HG03469 (cell line): Measurements from ENCODE around the gene GADL1.

Experiments used
- ATAC-seq: cut with Tn5 transposase; IDR thresholded peaks from one replicate; pipeline ENCODE4 v1.9.1; 2021; ENCODE audit warnings: mild to moderate bottlenecking, moderate library complexity, moderate number of reproducible peaks; ENCODE audit not compliant: unreplicated experiment

The GADL1 gene

DNA sequence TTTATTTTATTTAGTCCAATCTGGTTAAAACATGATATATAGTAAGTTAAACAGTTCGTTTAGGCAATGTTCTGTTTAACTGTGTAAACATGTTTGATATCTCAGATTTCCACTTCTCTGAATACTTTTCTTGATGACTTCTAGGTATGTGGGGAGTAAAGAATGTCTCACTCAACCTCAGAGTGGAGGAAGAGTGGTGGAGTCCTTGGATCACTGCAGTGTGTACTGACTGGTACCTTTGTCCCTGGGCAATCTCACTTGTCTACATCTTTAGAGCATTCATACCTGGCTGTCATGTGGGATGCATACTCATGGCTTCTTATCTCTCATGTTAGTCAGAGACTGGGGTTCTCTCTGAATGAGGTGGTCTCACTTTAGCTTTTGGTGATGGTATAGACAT lies 15.6 kb downstream of the GADL1 start:
- ATAC-seq: no peak

DNA sequence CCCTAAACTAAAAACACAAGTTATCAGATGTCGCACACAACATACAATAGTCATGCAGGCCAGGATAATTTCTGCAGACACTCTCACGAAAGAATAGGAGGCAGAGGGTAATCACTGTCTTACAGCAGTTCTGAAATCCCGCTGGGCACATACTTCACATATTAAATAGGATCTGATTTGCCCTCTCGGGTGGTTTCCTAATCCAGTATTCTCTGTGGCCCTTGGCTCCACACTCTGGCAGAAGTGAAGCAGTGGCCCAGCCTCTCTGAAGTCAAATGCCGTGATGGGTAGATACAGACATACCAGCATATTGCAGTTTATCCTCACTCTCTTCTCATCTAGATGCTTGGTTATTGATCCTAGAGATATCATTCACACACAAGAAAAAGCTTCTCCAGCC lies 19.0 kb downstream of the GADL1 start:
- ATAC-seq: no peak

DNA sequence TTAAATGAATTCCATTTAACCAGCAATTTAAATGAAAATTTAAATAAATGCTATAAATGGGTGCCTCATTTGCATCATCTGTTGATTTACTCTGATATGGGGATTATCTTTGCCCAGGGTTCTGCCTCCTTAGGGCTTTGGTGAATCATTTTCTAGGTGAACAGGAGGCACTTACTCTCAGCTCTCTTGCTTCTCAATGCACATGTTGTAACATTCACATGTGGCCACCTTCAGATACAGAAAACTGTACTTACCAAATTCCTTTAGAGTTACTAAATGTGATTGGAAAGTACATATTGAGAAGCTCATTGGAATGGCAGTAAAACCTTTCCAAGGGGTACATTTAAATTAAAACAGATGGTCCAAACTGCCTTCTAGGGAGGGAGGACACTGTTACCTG lies 20.8 kb downstream of the GADL1 start:
- ATAC-seq: no peak

DNA sequence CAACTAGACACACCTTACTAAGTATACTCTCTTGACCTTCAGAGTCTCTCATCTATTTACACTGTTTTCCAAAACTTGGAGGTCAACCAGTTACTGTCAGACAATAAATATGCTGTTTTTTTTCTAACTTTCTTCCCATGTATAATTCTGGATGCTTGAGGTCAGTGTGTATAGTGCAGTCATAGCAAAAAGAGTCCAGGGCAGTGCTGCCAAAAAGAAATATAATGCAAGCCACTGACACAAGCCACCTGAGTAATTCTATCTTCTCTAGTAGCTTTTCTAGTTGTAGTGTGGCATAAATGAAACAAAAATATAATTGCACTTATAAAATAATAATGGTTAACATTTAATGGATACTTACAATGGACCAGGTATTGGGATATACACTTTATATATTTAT lies 21.6 kb downstream of the GADL1 start:
- no peak for ATAC-seq

DNA sequence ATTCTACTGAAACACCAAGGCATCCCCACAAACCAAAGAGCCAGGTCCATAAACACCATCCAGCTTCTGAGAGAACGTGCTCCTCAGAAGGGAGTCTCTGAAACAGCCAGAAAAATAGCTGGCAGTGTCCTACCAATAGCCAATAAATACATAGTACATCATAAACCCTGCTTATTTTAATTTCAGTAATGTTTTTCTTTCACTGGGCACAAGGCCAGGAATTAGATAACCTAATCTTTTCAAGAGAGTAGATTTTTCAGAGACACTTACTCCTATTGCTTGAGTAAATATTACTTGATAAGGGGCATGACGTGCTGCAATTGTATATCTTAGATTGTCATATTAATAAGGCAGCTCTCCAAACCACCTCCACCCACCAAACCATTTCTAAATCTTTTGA lies 22.7 kb downstream of the GADL1 start:
- no peak for ATAC-seq

DNA sequence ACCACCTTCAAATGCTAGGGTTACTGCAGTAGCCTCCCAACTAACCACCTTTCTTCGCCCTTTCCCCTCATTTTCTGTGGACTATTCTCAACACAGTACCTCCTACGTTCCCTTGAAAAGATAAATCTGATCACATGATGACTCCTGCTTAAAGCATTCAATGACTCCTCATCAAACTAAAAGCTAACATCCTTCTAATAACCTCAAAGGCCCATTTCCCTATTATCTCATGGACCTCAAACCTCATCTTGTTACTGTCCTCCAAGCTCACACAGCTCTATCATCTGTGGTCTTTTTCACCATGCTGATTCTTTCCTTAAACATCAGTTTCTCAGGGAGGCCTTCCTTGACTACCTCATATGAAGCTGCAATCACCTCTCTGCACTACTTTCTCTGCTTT lies 29.6 kb downstream of the GADL1 start:
- no peak for ATAC-seq

DNA sequence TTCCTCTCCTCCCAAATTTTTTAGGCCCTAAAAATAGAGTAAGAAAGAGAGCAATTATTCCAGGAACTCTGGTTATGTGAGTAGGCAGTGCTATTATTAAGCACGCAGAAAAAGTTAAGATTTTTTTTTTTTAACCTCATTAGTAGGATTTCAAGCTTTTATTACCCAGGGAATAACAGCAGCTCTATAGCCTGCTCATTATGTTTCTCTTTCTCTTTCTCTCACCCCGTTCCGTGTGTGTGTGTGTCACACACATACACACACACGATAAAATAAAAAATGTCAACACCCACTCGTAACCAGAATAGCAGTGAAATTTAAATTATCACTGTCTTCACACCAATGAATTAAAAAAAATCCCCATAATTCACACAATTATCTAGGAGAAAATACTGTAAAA lies 30.3 kb downstream of the GADL1 start:
- no peak for ATAC-seq

DNA sequence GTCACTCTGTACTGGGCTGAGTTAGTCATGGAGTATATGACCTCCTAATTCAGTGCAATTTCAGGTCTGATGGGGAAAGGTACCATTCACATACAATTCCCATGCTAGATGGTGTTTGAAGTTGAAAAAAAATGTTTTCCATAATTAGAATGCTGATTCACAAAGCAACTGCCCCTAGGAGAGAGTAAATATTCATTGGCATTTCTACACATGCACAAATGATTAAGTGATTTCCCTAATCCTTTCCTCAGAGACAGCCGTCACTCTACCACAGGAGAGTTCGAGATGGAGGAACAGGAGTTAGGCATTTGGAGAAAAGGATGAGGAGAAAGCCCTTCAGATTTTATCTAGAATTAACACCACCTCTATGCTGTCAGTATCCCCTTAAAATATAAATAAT lies 32.5 kb downstream of the GADL1 start:
- no peak for ATAC-seq

DNA sequence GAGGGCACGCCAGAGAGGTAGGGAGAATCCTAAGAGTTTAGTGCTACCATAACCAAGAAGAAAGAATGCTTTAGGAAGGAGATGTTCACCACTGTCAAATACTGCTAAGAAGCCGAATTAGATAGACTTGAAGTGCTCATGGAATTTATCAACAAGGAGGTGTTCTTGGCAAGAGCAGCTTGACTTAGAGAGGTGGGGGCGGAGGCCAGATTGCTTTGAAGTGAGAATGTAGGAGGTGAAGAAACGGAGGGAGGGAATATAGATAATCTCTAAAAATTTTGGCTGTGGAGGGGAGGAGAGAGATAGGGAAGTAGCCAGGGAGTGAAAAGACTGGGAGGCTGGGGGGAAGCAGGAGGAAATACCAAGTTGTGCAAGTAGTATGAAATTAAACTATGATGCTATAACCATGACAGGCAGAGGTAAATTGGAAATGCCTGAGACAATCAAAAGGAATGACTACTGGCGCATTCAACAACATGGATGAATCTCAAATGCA lies 35.5 kb downstream of the GADL1 start:
- no peak for ATAC-seq

DNA sequence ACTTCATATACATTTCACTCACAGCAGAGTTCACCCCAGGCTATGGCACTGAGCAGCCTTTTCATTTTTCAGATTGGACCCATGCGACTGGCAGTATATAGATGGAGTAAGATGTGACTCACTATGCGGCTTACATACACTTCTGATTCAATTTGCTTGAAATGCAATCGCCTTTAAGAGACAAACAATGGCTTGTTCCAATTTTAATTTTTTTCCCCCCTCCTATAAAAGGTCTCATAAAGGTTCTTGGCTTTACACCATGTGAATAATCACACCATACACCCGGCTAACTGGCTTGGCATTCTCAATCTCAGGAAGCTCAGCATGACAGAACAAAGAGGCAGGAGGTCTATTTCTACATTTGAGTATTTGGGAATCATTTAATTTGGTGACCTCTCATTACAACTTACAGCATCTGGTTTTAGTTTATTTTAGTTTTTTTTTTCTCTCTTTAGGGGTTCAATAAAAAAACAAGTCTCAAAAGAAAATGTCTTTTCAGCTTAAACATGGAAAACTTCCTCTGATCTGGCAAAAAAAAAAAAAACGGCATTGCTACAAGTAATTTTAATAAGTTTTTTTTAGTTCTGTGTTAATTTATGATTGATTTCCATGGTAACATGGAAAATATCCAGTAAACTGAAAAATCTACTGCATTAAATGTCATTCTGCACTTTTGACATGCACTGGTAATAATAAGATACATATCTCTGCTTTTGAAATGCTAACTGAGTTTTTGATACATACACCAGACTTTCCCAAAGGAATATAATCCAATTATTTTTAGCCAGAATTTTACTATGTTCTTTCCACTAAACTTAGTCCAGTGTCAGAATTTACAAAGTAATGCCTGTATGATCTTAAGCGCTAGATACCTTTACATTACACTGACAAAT lies 38.8 kb downstream of the GADL1 start:
- ATAC-seq: no peak

DNA sequence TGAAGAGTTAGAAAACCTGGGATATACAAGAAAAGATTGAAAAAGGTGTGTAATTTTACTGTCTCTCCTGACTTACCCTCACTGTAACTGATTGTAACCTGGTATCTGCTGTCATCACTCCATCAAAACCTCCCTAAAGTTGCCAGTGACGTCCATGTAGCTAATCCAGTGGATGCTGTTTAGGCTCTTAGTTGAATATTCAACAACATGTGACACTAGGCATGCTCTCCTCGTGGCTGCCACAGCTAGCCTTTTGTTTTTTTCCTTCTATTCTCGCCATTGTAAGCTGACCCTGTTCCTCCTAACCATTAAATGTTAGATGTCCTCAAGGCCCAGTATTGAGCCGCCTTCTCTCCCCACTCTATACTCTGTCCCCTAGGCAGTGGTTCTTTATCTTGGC lies 41.6 kb downstream of the GADL1 start:
- ATAC-seq: no peak

DNA sequence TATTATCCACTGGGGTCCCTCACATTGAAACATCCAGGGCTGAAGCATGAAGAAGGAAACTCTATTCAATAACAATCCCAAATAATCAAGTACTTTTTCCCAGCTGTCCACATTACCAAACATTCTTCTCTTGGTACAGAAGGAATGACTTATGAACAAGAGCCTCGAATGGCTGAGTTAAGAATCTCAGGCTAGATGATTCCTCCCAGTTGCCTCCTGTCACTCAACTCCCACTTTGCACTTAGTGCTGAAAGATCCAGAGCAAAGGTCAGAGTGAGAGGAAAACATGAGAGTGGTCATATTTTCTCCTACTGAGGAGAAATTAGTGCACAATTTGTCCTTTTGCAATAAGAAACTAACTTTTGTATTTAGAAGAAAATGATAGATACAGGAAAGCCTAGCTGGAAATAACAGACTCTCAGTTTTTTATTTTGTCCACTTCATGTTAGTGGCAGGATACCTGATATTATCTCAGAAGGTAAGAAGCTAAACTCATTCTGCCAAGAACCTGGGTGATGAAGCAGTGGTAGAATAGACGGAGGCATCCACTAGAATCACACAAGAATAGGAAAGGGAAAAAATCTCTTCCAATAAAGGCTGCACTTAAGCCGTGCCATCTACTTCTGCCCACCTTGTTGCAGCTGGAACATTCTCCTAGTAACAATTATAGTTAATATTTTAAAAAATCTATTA lies 46.2 kb downstream of the GADL1 start:
- ATAC-seq: no peak

DNA sequence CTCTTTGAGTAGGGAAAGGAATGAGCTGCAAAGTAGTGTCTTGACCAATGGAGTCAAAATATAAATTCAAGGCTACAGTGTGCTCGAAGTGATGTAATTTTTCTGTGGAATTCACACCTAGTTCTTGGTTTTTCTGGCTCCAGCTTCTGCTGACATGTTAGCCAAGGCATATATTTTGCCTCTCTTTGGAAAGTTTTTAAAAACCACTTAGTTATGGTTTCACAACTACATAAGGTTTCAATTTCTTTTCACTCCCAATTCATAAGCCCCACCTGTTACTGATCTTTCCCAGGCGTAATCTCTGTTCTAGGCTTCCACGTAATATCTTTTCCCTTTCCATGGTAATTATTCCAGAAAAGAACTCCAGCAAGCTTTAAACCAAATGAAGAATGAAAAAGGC lies 46.9 kb downstream of the GADL1 start:
- ATAC-seq: no peak

DNA sequence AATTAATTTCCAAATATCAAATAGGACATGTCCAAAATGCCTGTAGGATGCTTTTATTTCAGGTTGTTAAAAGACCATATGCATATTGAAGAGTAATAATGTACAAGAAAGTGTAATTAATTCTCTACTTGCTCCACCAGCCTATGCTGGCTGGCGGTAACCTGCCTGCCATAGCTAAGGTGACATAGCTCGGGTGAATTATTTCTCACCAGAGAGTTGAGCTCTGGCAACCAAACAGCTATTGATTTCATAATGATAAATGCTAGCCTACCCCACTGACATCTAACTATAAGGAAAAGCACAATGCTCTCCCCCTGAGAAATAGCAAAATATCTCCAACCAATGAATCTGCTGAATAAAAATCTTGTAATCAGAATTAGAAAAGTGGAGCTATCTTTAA lies 48.9 kb downstream of the GADL1 start:
- ATAC-seq: no peak

DNA sequence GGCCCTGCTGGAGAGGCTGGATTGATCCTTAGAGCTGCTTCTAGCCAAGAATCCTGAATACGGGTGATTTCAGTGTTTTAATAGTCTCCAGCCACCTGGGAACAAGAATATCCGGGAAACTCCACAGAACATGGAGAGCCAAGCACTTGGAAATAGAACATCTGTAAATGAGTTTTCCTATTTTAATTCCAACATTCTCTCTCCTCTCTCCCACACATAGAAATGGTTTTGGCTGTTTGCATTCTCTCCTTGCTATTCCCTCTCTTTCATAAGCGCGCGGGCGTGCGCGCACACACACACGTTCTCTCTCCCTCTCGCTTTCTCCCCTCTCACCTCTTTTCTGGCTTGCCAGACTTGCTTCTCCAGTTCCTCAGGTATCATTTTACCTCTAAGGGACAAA lies 50.6 kb downstream of the GADL1 start:
- no peak for ATAC-seq

DNA sequence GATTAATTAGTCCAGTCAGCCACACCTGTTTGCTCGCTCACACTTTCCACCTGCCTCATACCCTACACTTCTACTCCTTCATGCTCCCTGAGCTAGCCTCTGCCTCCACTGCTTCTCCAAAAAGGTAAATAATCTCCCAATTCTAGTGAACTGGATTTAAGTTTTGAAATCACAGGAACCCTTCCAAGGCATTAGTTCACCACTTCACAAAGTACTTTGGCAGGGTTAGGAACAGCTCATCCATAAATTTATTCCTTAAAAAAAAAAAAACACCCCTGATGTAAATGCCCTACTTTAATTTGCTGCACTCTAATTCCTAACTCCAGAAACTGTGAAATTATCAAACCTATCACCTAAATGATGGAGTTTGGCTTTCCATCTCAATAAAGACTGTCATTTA lies 58.3 kb downstream of the GADL1 start:
- no peak for ATAC-seq

DNA sequence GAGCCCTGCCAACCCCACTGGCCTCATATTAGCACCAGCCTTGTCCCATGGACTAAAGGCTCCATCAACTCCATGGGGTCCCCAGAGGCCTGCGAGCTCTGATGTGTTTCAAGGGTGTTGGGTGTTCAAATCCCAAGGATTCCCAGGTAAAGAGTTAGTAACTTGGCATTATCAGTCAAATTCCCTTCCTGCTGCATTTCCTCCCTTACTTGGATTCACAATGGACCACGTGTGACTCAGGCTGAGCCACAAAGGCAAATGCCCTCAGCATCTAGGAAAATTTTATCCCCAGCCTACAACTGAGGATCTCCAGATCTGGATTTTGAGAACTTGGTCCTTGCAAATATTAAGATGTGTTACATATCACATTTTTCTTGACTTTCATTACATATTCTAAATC lies 58.8 kb downstream of the GADL1 start:
- no peak for ATAC-seq

DNA sequence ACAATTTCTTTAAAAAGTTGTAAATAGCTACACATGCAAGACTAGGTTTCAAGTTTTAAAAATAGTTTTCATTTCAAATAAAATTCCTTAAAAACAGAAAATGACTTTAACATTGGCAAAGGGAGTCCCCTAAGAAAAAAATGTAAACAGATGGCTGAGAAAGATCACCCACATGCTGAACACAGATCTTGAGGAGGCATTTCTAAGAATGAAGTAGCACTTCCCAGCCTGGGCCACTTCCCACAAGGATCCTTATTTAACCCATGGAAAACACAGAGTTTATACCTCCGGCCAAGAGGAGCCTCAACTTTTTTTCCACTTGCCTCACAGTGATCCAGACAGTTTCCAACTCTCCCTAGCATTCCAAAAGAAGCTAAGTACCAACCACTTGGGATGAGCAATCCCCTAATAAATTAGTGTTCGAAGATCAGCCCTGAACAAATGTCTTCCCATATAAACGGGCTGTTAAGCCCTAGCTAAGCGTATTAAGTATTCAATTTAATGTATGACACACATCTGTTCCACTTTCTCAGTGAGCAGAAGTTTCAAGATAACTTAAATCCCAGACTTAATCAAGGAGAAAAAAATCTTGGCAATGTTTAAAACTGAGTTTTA lies 61.4 kb downstream of the GADL1 start:
- no peak for ATAC-seq

DNA sequence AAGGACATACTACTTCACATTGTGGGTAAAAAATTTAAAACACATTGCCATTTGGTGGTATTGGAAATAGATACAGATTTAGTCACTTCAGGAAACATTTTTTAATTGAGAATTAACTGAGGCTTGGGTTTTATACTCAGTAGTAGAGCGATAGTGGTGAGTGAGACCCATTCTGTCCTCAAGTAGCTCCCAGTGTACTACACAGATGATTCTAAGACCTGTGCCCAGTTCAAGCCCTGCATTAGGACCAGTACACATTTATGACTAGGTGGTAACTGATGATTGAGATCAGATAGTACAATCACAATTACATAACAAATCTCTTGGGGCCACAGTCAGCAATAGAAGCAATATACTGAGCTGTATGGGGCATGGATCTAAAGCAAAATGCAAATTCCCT lies 67.4 kb downstream of the GADL1 start:
- ATAC-seq: no peak

DNA sequence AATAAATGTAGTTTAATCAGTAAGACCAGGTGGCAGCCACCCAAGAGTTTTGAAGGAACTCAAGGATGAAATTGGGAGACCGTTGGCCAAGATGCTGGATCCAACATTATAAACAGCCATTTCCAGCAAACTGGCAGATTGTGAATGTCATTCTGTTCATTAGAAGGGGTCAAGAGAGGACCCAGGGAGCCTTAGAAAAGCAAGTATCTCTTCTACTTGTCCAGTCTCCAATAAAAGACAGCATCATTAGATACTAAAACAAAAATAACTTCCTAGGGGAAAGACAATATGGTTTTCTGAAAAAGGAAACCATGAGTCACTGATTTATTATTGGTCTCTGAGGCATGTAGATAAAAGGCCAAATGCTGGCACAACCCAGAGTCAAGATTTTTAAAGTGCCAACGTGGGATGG lies 67.9 kb downstream of the GADL1 start:
- no peak for ATAC-seq

DNA sequence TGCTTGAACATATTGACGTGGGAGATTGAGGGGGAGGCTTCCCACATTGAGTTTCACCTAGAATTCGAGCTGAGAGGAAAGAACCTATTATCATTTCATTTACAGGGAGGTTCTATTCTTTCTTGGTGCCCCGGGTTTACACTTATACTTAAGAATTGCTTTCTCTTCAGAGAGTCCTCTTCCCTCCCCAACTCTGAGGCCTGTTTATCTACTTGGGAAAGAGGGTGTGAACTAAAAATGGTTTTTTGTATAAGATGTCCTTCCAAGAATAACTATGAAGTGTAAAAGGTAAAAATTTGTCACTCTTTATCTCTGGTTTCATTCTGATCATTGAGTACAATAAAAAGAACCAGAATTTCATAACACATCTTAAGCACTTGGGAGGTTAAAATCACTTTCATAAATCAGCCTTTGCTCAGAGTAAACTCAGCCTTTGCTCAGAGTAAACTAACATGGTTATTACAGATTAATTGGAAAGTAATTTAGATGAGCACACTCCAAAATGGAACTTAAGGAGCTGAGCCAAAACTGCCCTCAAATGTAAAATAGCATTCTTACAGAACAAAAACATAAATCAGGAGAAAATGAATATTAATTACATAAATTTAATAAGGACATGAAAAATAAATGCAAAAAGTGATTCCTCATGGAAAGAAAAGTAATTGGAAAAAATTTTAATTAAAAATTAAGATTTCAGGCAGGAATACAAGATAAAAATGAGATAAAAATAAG lies 75.2 kb downstream of the GADL1 start:
- no peak for ATAC-seq
